Heart right ventricle (tissue), 16 donors: ENCODE measurements around the gene ARL8A. TPM values are rescaled to one million over a fixed set of nuclear protein-coding genes. Genes with fewer than 3 reads are reported as not detected.

Experiments used
- ATAC-seq, 8 donors: fragments of 200-7000 bp; cut with Tn5 transposase; one replicate each; pipeline ENCODE4 v1.9.1; 2020; ENCODE audit warnings: mild to moderate bottlenecking in 8 of 8, moderate library complexity in 8 of 8, moderate number of reproducible peaks in 1 of 8
- DNase-seq, 2 donors: peaks; one replicate each; pipeline ENCODE4 v3.0.0-alpha.2; 2020
- H3K27ac ChIP-seq, 10 donors: fragments of 200-600 bp; sonication (generic) in 2 of 10; one replicate each; pipeline versions ENCODE4 v1.5.0 to v1.8.0; 2020 to 2022; ENCODE audit warnings: mild to moderate bottlenecking in 3 of 10
- H3K27me3 ChIP-seq, 7 donors: fragments of 200-600 bp; one replicate each; pipeline ENCODE4 v1.8.0; 2021 to 2022; ENCODE audit warnings: mild to moderate bottlenecking in 2 of 7
- H3K36me3 ChIP-seq, 9 donors: fragments of 200-600 bp; sonication (generic) in 1 of 9; one replicate each; pipeline versions ENCODE4 v1.5.0 to v1.8.0; 2020 to 2022; ENCODE audit warnings: mild to moderate bottlenecking in 2 of 9
- H3K4me1 ChIP-seq, 9 donors: fragments of 200-600 bp; sonication (generic) in 1 of 9; one replicate each; pipeline versions ENCODE4 v1.5.0 to v1.8.0; 2020 to 2022; ENCODE audit warnings: mild to moderate bottlenecking in 4 of 9
- H3K4me3 ChIP-seq, 10 donors: fragments of 200-600 bp; sonication (generic) in 2 of 10; one replicate each; pipeline versions ENCODE4 v1.5.0 to v1.8.0; 2020 to 2022; ENCODE audit warnings: mild to moderate bottlenecking in 7 of 10, moderate library complexity in 2 of 10
- H3K9me3 ChIP-seq, 11 donors: fragments of 200-600 bp in 10 of 11; sonication (generic) in 2 of 11; one replicate each; pipeline versions ENCODE4 v1.5.0 to v1.8.0; 2013 to 2022; ENCODE audit warnings: mild to moderate bottlenecking in 2 of 11, control low read depth in 1 of 11, moderate library complexity in 1 of 11
- CTCF ChIP-seq, 9 donors: fragments of 200-600 bp; sonication (generic) in 2 of 9; IDR thresholded peaks; one replicate each; pipeline versions ENCODE4 v1.5.0 to v1.8.0; 2021 to 2022; ENCODE audit warnings: antibody characterized with exemption in 9 of 9, mild to moderate bottlenecking in 5 of 9, moderate library complexity in 1 of 9
- WGBS, 2 donors: extraction: QIAGEN DNeasy Blood & Tissue Kit; methylation state at CpG; one replicate each; pipeline ENCODE4 v1.1.7; 2013; ENCODE audit warnings: inconsistent platforms in 1 of 2; 5-methylcytosine and 5-hydroxymethylcytosine counted together
- intact Hi-C, 10 donors: fragments of 100-400 bp; cut with DNase I; formaldehyde crosslinking; loops; one replicate each; pipeline versions ENCODE4 v1.11.1 to v1.14.2; 2022
- polyA plus RNA-seq, 2 donors: library from polyadenylated mRNA; stranded (reverse); fragments of 200-250 nt; gene quantifications; one replicate each; pipeline ENCODE4 v1.2.3, GENCODE V29; 2013
- total RNA-seq, 10 donors: library from RNA; stranded (reverse); fragmentation: NEBNext Ultra II Directional in 3 of 10; extraction: Animal tissue kit (Norgen Biotek cat#: 25700) in 3 of 10; gene quantifications; one replicate each; pipeline versions ENCODE4 v1.2.1 to v1.2.4, GENCODE V29; 2021 to 2023
- donor health status: Arrhythmogenic right ventricular cardiomyopathy.
- donor health status: ischemic (EF 13 %, LVEDD 7.1; RV severe dilation, severe dysfunction).
- donor health status: healthy with polysubstance abuse.
- donor health status: DM: no; HTN: yes; CAD: no.
- donor health status: DM: no; HTN: no; CAD: no.
- donor health status: ischemic (EF 25% LVEDD 6.9; RV normal size, moderate dysfunction).
- donor health status: ischemic (EF 25% LVEDD 5.7; RV mildly dilated, moderate dysfunction).
- donor health status: healthy.
- donor health status: DM: yes; HTN: yes; CAD: no.
- donor health status: Ischemic cardiomyopathy.
- donor health status: ischemic (EF 35%, LVEDD 5.7; RV mildly dilated, moderate dysfunction).
- donor health status: nonischemic (EF 11% LVEDD 7.7; RV severe dilation, severe dysfunction).
- donor health status: DM: yes; HTN: yes; CAD: no.
- donor health status: PGD.
- donor health status: ischemic (EF 29% LVEDD 5.4; RV normal size, mild dysfunction).
- donor health status: nonischemic (EF 23%, LVEDD 6.1; RV moderate dilation, normal function).

The ARL8A gene
- total and polyA plus RNA-seq, 12 donors, result 21.5 to 92.7 (median 78.0) TPM

- peak in 5 of 8 donors; percentile 43 to 55 (median 46) for ATAC-seq
- H3K36me3 ChIP-seq, result peaks cover 0 to 41% (median 0%) of the 10 kb centered on the region in 9 donors
- no peak overlapping the region for H3K4me3 ChIP-seq
- H3K27ac ChIP-seq, result no peak overlapping the region
- no peaks in the 10 kb centered on the region for H3K27me3 ChIP-seq
- peak in 6 of 9 donors; percentile 28 to 54 (median 44) for TF ChIP-seq CTCF (IDR thresholded peaks at IDR 0.05)
- H3K4me1 ChIP-seq, result peaks cover 0 to 23% (median 6%) of the 10 kb centered on the region in 9 donors
- no peaks in the 10 kb centered on the region for H3K9me3 ChIP-seq
- intact Hi-C loops, result no loop called here
- WGBS, 2 donors, result 36% methylated on average over 11 of the region's 11 CpGs
- DNase-seq, result no peak
Measured at GRCh38 chr1:202154766-202155477, 10.4 kb upstream of the ARL8A start.

GRCh38 chr1:202154148-202154765, 9.7 kb upstream of the ARL8A start:
- Histone ChIP-seq H3K9me3 (no peaks in the 10 kb centered on the region), H3K4me1 (peaks cover 0 to 16% (median 6%) of the 10 kb centered on the region in 9 donors), H3K27me3 (no peaks in the 10 kb centered on the region), H3K36me3 (peaks cover 0 to 42% (median 0%) of the 10 kb centered on the region in 9 donors), H3K4me3 (no peak overlapping the region), H3K27ac (no peak overlapping the region)
- DNase-seq (no peak), ATAC-seq (no peak)
- WGBS, 2 donors, result 91 to 92% methylated on average over 10 of the region's 10 CpGs
- TF ChIP-seq CTCF (IDR thresholded peaks at IDR 0.05), result no peak
- intact Hi-C loops, result no loop called here

GRCh38 chr1:202153284-202153683, 8.7 kb upstream of the ARL8A start:
- H3K4me1 ChIP-seq, result peaks cover 0 to 13% (median 6%) of the 10 kb centered on the region in 9 donors
- H3K27me3 ChIP-seq, result no peaks in the 10 kb centered on the region
- no peak for TF ChIP-seq CTCF (IDR thresholded peaks at IDR 0.05)
- H3K27ac ChIP-seq, result no peak overlapping the region
- peaks cover 0 to 45% (median 0%) of the 10 kb centered on the region in 9 donors for H3K36me3 ChIP-seq
- H3K9me3 ChIP-seq, result no peaks in the 10 kb centered on the region
- H3K4me3 ChIP-seq, result no peak overlapping the region
- DNase-seq, result no peak
- WGBS, 2 donors, result 92 to 98% methylated on average over 4 of the region's 4 CpGs
- ATAC-seq, result no peak
- intact Hi-C loops, result no loop called here

- intact Hi-C loops, result no loop called here
- WGBS, 2 donors, result 86 to 88% methylated on average over 10 of the region's 10 CpGs
- ATAC-seq (no peak), DNase-seq (no peak)
- peaks cover 0 to 47% (median 0%) of the 10 kb centered on the region in 9 donors for H3K36me3 ChIP-seq
- peaks cover 0 to 15% (median 6%) of the 10 kb centered on the region in 9 donors for H3K4me1 ChIP-seq
- no peak overlapping the region for H3K27ac ChIP-seq
- H3K4me3 ChIP-seq, result no peak overlapping the region
- no peak for TF ChIP-seq CTCF (IDR thresholded peaks at IDR 0.05)
- H3K27me3 ChIP-seq, result no peaks in the 10 kb centered on the region
- H3K9me3 ChIP-seq, result no peaks in the 10 kb centered on the region
Measured at GRCh38 chr1:202152399-202152798, 7.9 kb upstream of the ARL8A start.
